COR-L47 (cell line): ENCODE results near the gene MSI2.
A peak's percentile ranks its signal among the peaks of the same experiment; 100 is the strongest.
"Not testable (repeated sequence)": the region's sequence is repeated elsewhere in the genome, so short reads cannot be mapped to it uniquely, and the experiment has no call there.

Source experiments
- DNase-seq: peaks from one replicate; lab custom pipeline; 2025; lab: John Stamatoyannopoulos, UW

MSI2 gene

GRCh38 chr17:57255776-57256681 lies at the start of gene MSI2:
MSI2 (plus strand) TSS chr17:57256523; CDS start chr17:57256743, 220 bp downstream.
- DNase-seq, result peak; percentile 82

- DNase-seq, result no peak
Measured at GRCh38 chr17:57206928-57207327, 49.4 kb upstream of the MSI2 start.

- no peak for DNase-seq
Measured at GRCh38 chr17:57207396-57207795, 48.9 kb upstream of the MSI2 start.

GRCh38 chr17:57210224-57210553 lies 46.1 kb upstream of the MSI2 start:
- DNase-seq, result no peak

- no peak for DNase-seq
Measured at GRCh38 chr17:57210972-57211411, 45.3 kb upstream of the MSI2 start.

GRCh38 chr17:57211543-57211942 lies 44.8 kb upstream of the MSI2 start:
- no peak for DNase-seq

- DNase-seq, result no peak
Measured at GRCh38 chr17:57213180-57213825, 43.0 kb upstream of the MSI2 start.

GRCh38 chr17:57215317-57215716 lies 41.0 kb upstream of the MSI2 start:
- no peak for DNase-seq

- DNase-seq, result no peak
Measured at GRCh38 chr17:57221366-57222350, 34.7 kb upstream of the MSI2 start.

- not testable (repeated sequence) for DNase-seq
Measured at GRCh38 chr17:57222422-57222821, 33.9 kb upstream of the MSI2 start.

GRCh38 chr17:57225127-57225526 lies 31.2 kb upstream of the MSI2 start:
- no peak for DNase-seq

GRCh38 chr17:57226793-57227192 lies 29.5 kb upstream of the MSI2 start:
- DNase-seq, result no peak

GRCh38 chr17:57228911-57229310 lies 27.4 kb upstream of the MSI2 start:
- DNase-seq, result no peak

GRCh38 chr17:57234061-57234738 lies 22.1 kb upstream of the MSI2 start:
- no peak for DNase-seq

- DNase-seq, result no peak
Measured at GRCh38 chr17:57234739-57235092, 21.6 kb upstream of the MSI2 start.

- no peak for DNase-seq
Measured at GRCh38 chr17:57235124-57235523, 21.2 kb upstream of the MSI2 start.

GRCh38 chr17:57236686-57237299 lies 19.5 kb upstream of the MSI2 start:
- no peak for DNase-seq

- DNase-seq, result no peak
Measured at GRCh38 chr17:57240648-57241047, 15.7 kb upstream of the MSI2 start.

- DNase-seq, result no peak
Measured at GRCh38 chr17:57242148-57242547, 14.2 kb upstream of the MSI2 start.

- DNase-seq, result peak; percentile 62
Measured at GRCh38 chr17:57243171-57243622, 13.1 kb upstream of the MSI2 start.

- no peak for DNase-seq
Measured at GRCh38 chr17:57245786-57246185, 10.5 kb upstream of the MSI2 start.
